ACHN (cell line): Measurements from ENCODE around the gene PTPA.
A peak's percentile ranks its signal among the peaks of the same experiment; 100 is the strongest.
"Not testable (repeated sequence)": the region's sequence is repeated elsewhere in the genome, so short reads cannot be mapped to it uniquely, and the experiment has no call there.

Source experiments
- DNase-seq: peaks from one replicate; pipeline ENCODE4 v3.0.0-alpha.2; 2015
- in situ Hi-C: cut with HindIII; loops from 2 replicates; pipeline ENCODE4 v1.10.0; 2017; ENCODE audit warnings: low sequenced_read_pairs, low pct_ligation_motif_present, low pct_unique_long_range_greater_than_20kb

PTPA gene

GRCh38 chr9:129182122-129182521, 70.9 kb downstream of the PTPA start:
- in situ Hi-C loops: no loop called here
- DNase-seq: no peak

- DNase-seq: peak; percentile 24
- in situ Hi-C loops: no loop called here
These were observed 71.6 kb downstream of the PTPA start for GRCh38 chr9:129182625-129183494.

GRCh38 chr9:129183495-129184218, 72.4 kb downstream of the PTPA start:
- in situ Hi-C loops: no loop called here
- DNase-seq: no peak

- in situ Hi-C loops: no loop called here
- no peak for DNase-seq
These were observed 73.0 kb downstream of the PTPA start for GRCh38 chr9:129184219-129184524.

DNA sequence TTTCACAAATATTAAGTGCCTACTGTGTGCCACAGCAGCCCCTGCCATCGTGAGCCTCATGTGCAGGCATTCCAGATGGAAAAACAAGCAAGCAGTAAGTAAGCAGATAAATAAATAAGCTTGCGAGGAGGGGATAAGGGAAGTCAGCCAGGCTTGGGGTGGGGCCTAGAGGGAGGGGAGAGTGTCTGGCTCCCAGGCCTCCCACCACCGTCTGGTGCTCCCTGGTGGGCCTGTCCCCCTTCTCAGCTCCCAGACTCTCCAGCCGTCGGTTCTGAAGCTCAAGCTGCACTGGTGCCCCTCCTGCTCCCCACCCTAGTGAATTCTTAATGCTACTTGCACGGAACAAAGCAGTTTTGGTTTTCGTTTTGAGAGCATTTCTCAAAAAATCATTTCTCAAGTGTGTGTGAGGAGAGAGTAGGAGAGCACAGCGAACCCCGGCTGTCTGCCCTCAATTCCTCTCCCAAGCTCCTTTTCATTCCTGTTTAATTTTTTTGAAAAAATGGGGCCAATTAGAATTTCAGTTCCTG, 73.4 kb downstream of the PTPA start:
- in situ Hi-C loops: no loop called here

GRCh38 chr9:129185402-129185801, 74.2 kb downstream of the PTPA start:
- in situ Hi-C loops: no loop called here
- DNase-seq: no peak

More for the DNA sequence above, 73.4 kb downstream of the PTPA start:
- no peak for DNase-seq

DNA sequence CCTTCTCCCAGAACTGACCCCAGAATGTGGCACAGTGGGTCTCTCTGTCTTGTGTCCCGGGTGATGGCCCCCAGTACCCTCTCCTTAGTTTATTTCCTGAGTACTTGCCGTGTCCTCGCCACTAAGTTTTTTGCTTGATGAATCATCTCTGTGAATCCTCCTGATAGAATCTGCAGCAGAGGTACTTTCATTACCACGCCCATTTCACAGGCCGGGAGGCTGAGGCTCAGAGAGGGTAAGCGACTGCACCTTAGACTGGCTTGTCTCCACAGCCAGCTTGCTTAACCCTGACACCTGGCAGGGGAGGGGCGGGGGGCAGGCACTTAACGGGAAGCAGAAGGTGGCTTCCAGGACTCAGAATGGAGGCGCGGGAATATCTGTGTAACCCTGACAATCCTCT, 74.8 kb downstream of the PTPA start:
- DNase-seq: no peak
- in situ Hi-C loops: no loop called here

- in situ Hi-C loops: no loop called here
- no peak for DNase-seq
These were observed 75.8 kb downstream of the PTPA start for GRCh38 chr9:129187042-129187441.

GRCh38 chr9:129189971-129190370, 78.8 kb downstream of the PTPA start:
- in situ Hi-C loops, DNase-seq: not testable (repeated sequence)

DNA sequence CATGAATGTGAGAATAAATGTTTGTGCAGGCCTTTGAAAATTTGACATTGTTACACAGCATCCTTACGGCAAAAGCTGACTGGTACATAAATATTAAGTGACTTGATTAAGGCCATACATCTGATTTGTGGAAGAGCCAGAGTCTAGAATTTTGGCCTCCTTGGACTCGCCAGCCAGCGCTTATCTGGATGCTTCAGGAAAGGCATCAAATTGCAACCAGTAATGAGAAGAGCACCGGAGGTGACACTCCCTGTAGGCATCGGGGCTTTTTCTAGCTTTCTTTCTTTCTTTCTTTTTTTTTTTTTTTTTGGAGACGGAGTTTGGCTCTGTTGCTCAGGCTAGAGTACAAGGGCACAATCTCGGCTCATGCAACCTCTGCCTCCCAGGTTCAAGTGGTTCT, 80.0 kb downstream of the PTPA start:
- in situ Hi-C loops: no loop called here

DNA sequence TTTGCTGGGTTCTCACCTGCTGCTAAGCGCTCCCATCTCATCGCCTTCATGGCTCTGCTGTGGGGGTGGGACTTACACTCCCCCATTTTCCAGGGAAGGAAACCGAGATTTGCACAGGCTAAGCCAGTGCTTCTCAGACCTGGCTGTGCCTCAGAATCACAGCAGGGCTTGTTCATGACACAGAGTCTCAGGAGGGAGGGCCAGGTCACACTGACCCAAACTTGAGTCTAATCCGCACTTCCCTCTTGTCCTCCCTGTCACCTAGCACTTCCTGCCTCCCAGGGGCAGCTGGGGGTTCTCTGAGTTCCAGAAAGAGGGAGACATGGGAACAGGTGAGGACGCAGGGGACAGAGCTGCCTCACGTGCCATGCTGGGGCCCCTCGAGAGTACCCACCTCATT, 82.4 kb downstream of the PTPA start:
- in situ Hi-C loops: no loop called here
- DNase-seq: no peak

More for the DNA sequence above, 80.0 kb downstream of the PTPA start:
- no peak for DNase-seq

GRCh38 chr9:129194221-129194620, 83.0 kb downstream of the PTPA start:
- in situ Hi-C loops: no loop called here
- no peak for DNase-seq

DNA sequence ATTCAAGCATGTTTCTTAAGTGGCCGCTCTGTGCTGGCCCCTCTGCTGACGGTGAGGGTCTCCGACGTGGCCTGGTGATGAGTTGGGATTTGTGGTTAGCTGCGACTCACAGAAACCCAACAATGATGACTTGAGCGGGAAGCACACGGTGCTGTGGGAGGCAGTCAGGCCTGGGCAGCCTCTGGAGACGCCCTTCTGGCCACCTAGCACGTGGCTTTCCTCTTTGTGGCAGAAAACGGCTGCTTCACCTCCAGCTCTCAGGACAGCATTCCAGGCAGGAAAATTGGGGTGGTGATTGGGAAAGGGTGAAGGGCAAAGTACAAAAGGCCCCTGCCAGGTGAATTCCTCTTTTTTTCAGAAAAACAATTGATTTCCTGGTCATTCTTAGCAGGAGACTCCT, 84.4 kb downstream of the PTPA start:
- in situ Hi-C loops: no loop called here
- no peak for DNase-seq

- in situ Hi-C loops, DNase-seq: not testable (repeated sequence)
These were observed 85.8 kb downstream of the PTPA start for GRCh38 chr9:129197045-129197444.

DNA sequence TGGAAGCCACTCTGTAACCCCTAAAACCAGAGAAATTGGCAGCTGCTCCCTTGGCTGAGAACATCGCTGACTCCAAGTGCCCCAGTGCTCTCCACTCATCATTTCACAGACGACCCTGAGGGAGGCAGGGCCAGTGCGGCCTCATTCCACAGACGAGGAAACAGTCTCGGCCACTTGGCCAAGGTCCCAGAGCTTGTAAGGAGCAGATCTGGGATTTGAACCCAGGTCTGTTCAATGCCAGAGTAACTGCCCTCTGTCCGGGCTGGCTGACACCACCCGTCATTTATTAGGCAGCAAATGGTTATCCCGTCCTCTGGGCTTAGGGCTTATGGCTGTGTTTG, 86.7 kb downstream of the PTPA start:
- in situ Hi-C loops: no loop called here
- no peak for DNase-seq
